GM19351 (cell line): ENCODE measurements around the gene EEF1E1.
A peak's percentile ranks its signal among the peaks of the same experiment; 100 is the strongest.

Experiments
- ATAC-seq: cut with Tn5 transposase; IDR thresholded peaks from one replicate; pipeline ENCODE4 v1.9.1; 2021; ENCODE audit warnings: mild to moderate bottlenecking, moderate library complexity; ENCODE audit not compliant: unreplicated experiment

EEF1E1 gene

DNA sequence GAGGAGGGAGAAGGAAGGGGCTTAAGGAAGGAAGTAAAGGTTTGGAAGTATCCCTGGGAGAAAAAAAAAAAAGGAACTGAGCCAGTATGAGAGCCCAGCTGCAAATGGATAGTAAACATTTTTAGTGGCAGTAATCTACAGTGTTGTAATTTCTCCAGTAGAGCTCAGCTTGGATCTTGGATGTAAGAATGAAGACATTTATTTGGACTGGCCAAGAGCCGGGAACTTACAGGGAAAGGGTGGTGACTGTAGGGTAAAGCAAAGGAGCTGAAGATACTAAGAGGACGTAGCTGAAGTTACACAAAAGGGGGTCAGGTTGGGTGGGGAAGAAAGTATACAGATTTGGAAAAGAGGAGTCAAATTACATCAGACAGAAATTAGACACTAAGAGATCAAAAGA lies 13.5 kb downstream of the EEF1E1 start:
- ATAC-seq = no peak

DNA sequence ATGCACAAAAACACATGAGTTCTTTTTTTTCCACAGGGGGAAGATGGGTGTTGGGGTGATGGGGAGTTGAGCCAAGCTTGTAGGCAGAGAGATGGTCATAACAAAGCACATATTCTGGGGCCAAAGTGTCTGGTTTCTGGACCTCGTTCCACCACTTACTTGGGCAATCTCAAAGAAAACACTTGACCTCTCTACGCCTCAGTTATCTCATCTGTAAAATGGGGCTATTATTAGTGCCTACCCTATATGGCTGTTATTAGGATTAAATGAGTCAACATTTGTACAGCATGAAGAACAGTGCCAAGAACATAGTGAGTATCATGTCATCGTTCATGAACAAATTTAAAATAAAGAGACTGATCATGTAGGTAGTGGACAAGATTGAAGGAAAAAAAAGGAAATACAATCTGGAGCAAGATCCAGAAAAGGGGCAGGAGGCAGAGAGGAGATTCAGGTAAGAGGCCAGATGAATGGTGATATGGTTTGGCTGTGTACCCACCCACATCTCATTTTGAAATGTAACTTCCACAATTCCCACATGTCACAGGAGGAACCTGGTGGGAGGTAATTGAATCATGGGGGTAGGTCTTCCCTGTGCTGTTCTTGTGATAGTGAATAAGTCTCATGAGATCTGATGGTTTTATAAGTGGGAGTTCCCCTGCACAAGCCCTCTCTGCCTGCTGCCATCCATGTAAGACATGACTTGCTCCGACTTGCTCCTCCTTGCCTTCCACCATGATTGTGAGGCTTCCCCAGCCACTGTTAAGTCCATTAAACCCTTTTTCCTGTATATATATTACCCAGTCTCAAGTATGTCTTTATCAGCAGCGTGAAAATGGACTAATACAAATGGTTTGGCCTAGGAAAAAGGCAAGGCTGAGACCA lies 14.2 kb downstream of the EEF1E1 start:
- no peak for ATAC-seq

- ATAC-seq = no peak
These were observed 15.5 kb downstream of the EEF1E1 start for GRCh38 chr6:8086755-8087306.

GRCh38 chr6:8085053-8085511 lies 17.3 kb downstream of the EEF1E1 start:
- no peak for ATAC-seq

DNA sequence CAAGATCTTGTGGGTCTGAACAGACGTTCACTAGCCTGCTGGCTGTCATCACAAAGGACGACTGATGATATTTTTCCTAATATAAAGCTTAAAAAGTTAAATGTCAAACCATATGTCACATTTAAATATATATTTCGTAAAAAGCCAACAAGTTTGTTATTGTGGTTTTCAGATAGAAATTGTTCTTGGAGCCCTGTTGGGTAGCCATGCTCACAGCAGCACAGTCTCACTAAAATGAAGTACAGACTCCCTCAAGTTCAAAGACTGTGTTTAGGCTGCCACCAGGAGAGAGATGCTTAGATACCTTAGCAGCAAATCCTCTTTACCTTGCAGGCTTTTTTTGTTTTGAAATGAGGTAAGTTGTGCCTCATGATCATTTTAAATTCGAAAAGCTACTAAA lies 17.8 kb downstream of the EEF1E1 start:
- ATAC-seq = no peak

GRCh38 chr6:8082954-8083858 lies 19.1 kb downstream of the EEF1E1 start:
- ATAC-seq = no peak

DNA sequence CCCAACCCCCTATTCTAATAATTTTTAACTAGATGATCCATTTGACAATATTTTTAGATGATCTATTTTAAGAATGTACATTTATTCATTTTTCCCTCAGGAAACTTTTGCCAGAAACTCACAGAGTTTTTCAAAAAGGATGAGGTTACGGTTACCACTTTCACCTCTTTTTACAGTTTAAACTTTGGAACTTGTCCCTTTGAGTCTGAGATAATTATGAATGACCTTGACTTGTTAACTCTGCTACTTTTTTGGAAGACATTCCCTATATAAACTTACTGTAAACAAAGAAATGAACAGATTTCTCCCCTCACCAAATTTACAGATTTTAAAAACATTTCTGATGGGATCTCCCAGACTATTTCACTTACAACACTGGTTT lies 19.8 kb downstream of the EEF1E1 start:
- ATAC-seq = no peak

- no peak for ATAC-seq
These were observed 21.8 kb downstream of the EEF1E1 start for GRCh38 chr6:8080362-8081151.

DNA sequence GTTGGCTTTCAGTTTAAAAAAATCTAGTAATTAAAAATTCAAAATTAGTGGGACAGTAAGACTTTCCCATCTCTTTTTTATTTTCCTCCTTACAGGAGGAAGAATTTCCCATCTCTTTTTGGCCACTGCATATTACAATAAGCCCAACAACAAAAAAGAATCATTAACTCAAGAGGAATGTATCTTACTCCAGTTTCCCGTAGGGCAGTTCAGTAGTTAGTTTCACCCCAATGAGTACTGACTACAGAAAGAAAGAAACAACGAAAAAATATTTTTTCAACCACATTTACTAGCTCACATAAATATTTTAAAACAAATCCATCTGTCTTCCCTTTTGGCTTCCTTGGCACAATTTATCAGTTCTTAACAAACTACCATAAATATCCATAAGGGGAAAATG lies 23.2 kb downstream of the EEF1E1 start:
- no peak for ATAC-seq

DNA sequence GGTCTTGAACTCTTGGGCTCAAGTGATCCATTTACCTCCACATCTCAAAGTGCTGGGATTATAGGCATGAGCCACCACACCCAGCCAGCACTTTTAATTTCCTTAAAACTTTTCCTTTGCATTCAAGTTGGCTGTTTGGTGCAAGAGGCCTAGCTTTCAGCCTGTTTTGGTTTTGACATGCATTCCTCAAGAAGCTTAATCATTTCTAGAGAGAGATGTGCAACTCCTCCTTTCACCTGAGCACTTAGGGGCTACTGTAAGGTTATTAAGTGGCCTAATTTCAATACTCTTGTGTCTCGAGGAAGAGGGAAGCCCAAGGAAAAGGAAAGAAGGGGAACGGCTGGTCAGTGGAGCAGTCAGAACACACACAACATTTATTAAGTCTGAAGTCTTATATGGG lies 24.4 kb downstream of the EEF1E1 start:
- no peak for ATAC-seq

DNA sequence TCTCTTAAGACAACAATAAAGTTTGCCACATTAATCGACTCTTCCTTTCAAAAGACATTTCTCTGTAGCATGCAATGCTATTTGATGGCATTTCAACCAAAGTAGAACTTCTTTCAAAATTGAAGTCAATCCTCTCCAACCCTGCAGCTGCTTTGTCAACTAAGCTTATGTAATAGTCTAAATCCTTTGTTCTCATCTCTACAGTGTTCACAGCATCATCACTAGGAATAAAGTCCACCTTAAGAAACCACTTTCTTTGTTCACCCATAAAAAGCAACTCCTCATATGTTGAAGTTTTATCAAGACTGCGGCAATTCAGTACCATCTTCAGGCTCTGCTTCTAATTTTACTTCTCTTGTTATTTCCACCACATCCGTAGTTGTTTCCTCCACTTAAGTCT lies 26.6 kb downstream of the EEF1E1 start:
- ATAC-seq = no peak

GRCh38 chr6:8075185-8075584 lies 27.2 kb downstream of the EEF1E1 start:
- ATAC-seq = no peak

DNA sequence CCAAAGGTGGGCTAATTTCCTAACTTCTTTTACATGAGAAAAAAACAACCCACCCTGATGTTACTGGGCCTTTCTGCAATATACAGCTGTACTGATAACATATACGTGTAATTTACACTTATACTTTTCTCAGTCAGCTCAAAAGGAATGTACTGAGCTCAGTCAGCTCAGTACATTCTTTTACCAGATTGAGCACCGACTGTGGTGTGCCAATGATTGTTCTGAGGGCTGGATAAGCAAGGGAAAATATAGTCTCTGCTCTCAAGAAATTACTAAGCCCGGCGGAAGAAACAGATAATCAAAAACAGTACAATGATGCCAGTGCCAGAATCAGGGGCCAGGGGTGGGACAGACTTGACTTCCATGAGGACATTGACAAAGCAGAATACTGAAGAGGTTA lies 28.1 kb downstream of the EEF1E1 start:
- ATAC-seq = no peak

GRCh38 chr6:8073758-8074157 lies 28.6 kb downstream of the EEF1E1 start:
- no peak for ATAC-seq

DNA sequence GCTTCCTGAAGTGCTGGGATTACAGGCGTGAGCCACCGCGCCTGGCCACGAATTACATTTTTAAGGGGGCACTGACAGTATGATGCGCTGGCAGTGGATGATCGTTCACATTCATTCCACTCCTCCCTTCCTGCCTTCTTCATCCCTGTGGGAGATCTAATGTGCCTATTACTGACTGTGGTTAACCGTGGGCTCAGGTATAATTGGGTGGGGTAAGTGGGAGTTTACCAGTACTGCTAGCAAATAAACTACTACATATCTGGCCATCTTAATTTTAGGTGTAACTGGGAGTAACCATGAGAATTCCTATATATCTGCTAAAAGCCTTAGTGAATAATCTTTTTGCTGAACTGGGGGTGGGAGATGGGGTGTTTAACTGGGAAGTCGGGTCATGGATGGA lies 31.6 kb downstream of the EEF1E1 start:
- ATAC-seq = no peak

DNA sequence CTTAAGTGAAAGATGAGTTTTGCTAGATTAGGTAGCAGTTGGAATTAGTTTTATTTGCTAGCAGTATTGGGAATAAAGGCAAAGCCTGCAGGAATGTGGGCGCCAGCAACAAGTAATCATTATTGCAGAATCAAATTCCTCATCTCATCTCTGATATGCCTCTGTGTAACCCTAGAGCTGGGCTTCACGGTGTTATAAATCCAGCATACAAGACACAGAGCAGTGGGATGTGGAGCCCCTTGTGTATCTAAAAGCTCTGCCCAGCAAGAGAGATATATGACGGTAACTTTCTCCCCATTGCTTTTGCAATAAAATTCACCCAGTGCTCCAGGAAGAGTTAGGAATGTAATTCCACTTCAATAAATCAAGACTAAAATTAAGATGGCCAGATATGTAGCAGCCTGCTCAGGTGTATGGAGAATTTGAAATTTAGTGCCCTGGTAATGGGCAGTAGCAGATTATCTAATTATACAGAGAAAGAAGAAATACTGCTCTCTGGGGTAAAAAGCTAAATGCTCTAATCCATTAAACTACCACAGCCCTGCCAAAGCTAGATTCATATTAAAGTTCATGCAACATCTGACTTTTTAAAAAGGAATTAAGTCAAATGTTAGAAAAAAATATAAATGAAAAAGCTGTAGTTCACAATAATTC lies 32.6 kb downstream of the EEF1E1 start:
- ATAC-seq = no peak

DNA sequence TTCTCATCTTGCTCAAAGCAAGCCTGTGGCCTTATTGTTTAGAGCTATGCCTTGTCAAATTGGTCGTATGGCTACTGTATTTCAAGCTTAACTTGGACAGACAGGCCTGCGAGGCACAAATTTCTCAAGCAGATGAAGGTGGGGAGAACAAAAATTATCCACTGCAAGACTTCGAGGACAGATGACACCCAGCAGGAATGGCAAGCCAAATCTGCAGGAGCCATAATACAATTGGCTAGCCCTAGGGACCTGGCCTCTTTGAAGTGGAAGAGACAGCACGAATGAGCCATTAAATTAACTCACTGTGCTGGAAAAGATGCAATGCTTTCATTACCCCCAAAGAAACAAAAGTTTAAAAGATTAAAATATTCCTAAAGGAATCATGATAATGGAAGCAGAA lies 33.2 kb downstream of the EEF1E1 start:
- no peak for ATAC-seq

DNA sequence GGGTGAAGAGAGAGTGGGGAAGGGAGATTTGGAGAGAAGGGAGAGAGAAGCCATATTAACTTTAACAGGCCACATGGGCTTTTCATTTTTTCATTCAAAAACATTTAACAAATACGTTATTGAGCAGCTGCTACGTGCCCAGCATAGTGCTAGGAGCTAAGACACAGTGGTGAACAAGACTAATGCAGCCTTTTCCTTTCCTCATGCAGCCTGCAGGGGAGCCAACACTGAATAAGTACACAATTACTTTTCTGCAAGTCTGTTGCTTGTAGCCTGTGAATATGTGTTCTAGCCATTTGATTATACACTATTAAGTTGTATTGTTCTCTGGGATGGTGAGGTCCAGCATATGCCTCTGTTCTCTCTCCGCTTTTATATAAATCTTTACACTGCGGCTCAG lies 36.2 kb downstream of the EEF1E1 start:
- ATAC-seq = no peak

DNA sequence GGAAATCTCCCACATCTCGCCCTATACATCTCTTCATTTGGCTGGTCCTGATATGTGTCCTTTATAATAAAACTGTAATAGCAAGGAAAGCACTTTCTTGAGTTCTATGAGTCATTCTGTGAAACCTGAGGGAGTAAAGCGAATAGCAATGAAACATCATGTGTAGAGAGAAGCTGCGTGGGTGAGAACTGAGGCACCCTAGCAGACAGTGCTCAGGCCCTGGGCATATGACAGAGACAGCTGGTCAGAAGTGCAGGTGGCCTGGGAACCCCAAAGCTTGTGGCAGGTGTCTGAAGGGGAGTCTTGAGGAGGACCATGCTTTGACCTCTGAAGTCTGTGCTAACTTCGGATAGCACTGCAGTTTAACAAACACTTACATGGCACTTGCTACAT lies 36.8 kb downstream of the EEF1E1 start:
- peak; percentile 55 for ATAC-seq
